ENCODE measurements around the gene EDDM3A. TPM values are rescaled to one million over a fixed set of nuclear protein-coding genes. Genes with fewer than 3 reads are reported as not detected.
A peak's percentile ranks its signal among the peaks of the same experiment; 100 is the strongest.
"Not testable (repeated sequence)": the region's sequence is repeated elsewhere in the genome, so short reads cannot be mapped to it uniquely, and the experiment has no call there.

Gene EDDM3A
- total RNA-seq, 1 donor from 2014 or later, result not detected

DNA sequence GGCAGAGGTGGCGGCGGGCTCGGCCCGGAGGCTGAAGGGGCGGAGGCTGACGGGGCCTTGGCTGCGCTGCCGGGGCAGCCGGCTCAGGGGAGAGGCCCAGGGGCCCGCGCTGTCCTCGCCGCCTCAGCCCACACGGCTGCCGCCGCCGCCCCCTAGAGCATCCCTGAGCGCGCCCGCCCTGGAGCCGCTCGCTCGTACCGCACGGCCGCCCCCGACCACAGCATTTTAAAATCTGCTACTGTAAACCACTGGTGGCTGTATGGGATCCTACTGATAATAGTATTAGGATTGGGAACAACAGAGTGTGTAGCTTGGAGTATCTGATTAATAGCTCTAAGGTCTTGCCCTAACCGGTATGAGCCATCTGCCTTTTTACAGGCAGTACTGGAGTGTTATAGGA, 22.2 kb upstream of the EDDM3A start:
- Histone ChIP-seq H3K4me1 (no peaks in the 10 kb centered on the region), H3K9me3 (replicated peaks) (no peaks in the 10 kb centered on the region), H3K27me3 (ENCODE audit: low read depth) (peaks cover 53% of the 10 kb centered on the region), H3K27ac (replicated peaks) (no peak overlapping the region), H3K36me3 (no peaks in the 10 kb centered on the region), H3K4me3 (peak overlapping the region; percentile 51)
- DNase-seq, result no peak
- intact Hi-C loops (cut with micrococcal nuclease), result no loop called here
- TF ChIP-seq, protein P1, sequence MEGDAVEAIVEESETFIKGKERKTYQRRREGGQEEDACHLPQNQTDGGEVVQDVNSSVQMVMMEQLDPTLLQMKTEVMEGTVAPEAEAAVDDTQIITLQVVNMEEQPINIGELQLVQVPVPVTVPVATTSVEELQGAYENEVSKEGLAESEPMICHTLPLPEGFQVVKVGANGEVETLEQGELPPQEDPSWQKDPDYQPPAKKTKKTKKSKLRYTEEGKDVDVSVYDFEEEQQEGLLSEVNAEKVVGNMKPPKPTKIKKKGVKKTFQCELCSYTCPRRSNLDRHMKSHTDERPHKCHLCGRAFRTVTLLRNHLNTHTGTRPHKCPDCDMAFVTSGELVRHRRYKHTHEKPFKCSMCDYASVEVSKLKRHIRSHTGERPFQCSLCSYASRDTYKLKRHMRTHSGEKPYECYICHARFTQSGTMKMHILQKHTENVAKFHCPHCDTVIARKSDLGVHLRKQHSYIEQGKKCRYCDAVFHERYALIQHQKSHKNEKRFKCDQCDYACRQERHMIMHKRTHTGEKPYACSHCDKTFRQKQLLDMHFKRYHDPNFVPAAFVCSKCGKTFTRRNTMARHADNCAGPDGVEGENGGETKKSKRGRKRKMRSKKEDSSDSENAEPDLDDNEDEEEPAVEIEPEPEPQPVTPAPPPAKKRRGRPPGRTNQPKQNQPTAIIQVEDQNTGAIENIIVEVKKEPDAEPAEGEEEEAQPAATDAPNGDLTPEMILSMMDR (IDR thresholded peaks at IDR 0.05; ENCODE audit: borderline replicate concordance), result no peak

- H3K4me1 ChIP-seq; H3K9me3 ChIP-seq (replicated peaks); DNase-seq; H3K4me3 ChIP-seq; intact Hi-C loops (cut with micrococcal nuclease); H3K27ac ChIP-seq (replicated peaks); H3K36me3 ChIP-seq: not testable (repeated sequence)
- H3K27me3 ChIP-seq (ENCODE audit: low read depth), result peaks cover 53% of the 10 kb centered on the region
Observed at GRCh38 chr14:20726121-20726520, 19.6 kb upstream of the EDDM3A start.

DNA sequence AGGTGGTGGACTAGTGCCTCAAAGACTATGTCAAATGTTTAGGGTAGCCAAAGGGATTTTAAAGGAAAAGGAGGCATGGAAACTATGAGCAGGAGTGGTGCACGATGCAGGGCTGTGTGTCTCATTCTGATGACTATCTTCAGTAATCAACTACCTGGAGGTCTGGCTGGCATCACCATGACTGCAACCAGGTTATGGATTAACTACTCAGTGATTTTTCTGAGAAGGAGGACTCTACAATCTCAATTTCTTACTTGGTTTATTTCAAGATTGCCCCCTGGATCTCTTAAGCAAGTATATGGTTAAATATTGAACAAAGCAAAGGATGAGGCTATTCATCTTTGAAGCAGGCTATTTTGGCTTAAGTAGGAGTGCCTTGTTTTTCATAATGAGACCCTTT, 19.2 kb upstream of the EDDM3A start:
- no peaks in the 10 kb centered on the region for H3K9me3 ChIP-seq (replicated peaks)
- no peaks in the 10 kb centered on the region for H3K4me1 ChIP-seq
- no peaks in the 10 kb centered on the region for H3K36me3 ChIP-seq
- intact Hi-C loops (cut with micrococcal nuclease), result no loop called here
- TF ChIP-seq, protein P1 (IDR thresholded peaks at IDR 0.05; ENCODE audit: borderline replicate concordance), result no peak
- H3K27me3 ChIP-seq (ENCODE audit: low read depth), result peaks cover 53% of the 10 kb centered on the region
- H3K27ac ChIP-seq (replicated peaks), result no peak overlapping the region
- no peak overlapping the region for H3K4me3 ChIP-seq
- no peak for DNase-seq

DNA sequence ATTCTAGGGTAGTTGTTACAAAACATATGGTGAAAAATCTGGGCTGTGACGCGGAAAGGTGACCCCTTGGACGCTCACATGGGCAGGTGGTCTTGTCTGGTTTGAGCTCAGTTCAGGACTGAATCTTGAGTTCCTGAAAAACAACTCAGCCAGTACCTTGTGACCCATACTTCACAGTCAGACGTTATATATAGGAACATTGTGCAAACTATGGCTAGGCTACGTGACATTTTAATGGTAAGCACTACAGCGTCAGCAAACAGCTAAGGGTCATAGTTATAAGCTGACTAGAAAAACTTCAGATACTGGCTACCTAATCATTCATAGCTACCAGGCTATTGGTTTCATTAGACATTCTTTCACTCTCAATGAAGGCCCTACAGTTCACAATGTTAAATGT, 14.8 kb upstream of the EDDM3A start:
- Histone ChIP-seq H3K27me3 (ENCODE audit: low read depth) (peaks cover 20% of the 10 kb centered on the region), H3K4me3 (no peak overlapping the region), H3K27ac (replicated peaks) (no peak overlapping the region), H3K4me1 (no peaks in the 10 kb centered on the region), H3K9me3 (replicated peaks) (no peaks in the 10 kb centered on the region), H3K36me3 (no peaks in the 10 kb centered on the region)
- intact Hi-C loops (cut with micrococcal nuclease), result no loop called here
- TF ChIP-seq, protein P1 (IDR thresholded peaks at IDR 0.05; ENCODE audit: borderline replicate concordance), result no peak
- no peak for DNase-seq

DNA sequence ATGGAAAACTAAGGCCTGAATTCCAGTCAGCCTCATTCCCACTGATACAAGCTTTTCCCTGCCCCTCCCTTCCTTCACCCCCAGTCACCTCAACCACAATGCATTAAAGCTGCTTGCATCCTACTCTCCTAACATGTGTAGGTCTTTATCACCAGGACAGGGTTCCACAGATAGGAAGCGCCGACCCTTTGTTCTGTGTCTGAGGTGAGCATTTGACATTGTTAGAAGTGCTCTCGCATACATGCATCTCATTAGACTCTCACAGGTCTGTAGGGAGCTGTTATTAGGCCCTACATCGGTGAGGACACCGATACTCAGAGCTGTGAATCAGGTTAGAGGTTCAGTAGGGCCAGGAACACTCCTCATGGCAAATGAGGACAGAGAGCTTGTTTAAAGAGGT, 13.2 kb upstream of the EDDM3A start:
- Histone ChIP-seq H3K27me3 (ENCODE audit: low read depth) (peaks cover 5% of the 10 kb centered on the region), H3K27ac (replicated peaks) (no peak overlapping the region), H3K9me3 (replicated peaks) (no peaks in the 10 kb centered on the region), H3K4me3 (no peak overlapping the region), H3K36me3 (no peaks in the 10 kb centered on the region), H3K4me1 (no peaks in the 10 kb centered on the region)
- DNase-seq, result no peak
- intact Hi-C loops (cut with micrococcal nuclease), result no loop called here
- TF ChIP-seq, protein P1 (IDR thresholded peaks at IDR 0.05; ENCODE audit: borderline replicate concordance), result no peak

DNA sequence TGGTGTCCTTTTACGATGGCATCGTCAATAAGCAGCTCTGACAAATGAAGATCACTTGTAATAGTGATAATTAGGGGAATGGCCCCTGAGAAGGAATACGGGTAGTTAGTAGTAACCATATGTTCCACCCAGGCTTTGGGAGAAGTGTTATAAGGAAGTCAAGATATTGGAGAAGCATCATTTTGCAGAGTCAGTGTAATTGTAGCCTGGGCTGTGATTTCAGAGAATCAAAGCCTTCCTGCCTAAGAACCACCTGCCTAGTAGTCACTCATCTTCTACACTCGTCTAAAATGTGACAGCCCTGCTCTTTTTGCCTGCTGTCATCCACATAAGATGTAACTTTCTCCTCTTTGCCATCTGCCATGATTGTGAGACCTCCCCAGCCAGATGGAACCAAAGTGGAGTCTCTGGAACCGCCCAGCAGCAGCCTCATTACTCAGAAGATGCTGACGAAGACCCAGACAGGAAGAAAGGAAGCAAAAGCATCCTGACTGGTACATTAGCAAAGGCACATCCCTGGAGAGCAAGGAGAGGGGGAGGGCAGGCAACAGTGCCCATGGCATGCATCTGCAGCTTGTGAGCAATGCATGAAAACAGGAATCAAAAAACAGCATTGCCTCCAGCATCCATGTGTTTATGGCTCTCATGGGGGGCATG, 12.6 kb upstream of the EDDM3A start:
- Histone ChIP-seq H3K27ac (replicated peaks) (peak overlapping the region; percentile 12), H3K4me1 (no peaks in the 10 kb centered on the region), H3K9me3 (replicated peaks) (no peaks in the 10 kb centered on the region), H3K4me3 (no peak overlapping the region), H3K27me3 (ENCODE audit: low read depth) (no peaks in the 10 kb centered on the region), H3K36me3 (no peaks in the 10 kb centered on the region)
- TF ChIP-seq, protein P1 (IDR thresholded peaks at IDR 0.05; ENCODE audit: borderline replicate concordance), result no peak
- DNase-seq, result no peak
- intact Hi-C loops (cut with micrococcal nuclease), result no loop called here
